GM10266 (cell line): Measurements from ENCODE around the gene ERICH6.
"Not testable (repeated sequence)": the region's sequence is repeated elsewhere in the genome, so short reads cannot be mapped to it uniquely, and the experiment has no call there.

Experiments
- DNase-seq: peaks from one replicate; pipeline ENCODE4 v3.0.0; 2012; ENCODE audit errors: extremely low spot score
- TF ChIP-seq, protein P1 (sequence below): IDR thresholded peaks from 2 replicates; pipeline ENCODE4 v1.5.1; 2012; ENCODE audit warnings: mild to moderate bottlenecking, low read depth; ENCODE audit not compliant: control insufficient read depth, insufficient read depth; ENCODE audit errors: missing control alignments

Gene ERICH6

GRCh38 chr3:150627557-150627956, 76.2 kb downstream of the ERICH6 start:
- TF ChIP-seq, protein P1, sequence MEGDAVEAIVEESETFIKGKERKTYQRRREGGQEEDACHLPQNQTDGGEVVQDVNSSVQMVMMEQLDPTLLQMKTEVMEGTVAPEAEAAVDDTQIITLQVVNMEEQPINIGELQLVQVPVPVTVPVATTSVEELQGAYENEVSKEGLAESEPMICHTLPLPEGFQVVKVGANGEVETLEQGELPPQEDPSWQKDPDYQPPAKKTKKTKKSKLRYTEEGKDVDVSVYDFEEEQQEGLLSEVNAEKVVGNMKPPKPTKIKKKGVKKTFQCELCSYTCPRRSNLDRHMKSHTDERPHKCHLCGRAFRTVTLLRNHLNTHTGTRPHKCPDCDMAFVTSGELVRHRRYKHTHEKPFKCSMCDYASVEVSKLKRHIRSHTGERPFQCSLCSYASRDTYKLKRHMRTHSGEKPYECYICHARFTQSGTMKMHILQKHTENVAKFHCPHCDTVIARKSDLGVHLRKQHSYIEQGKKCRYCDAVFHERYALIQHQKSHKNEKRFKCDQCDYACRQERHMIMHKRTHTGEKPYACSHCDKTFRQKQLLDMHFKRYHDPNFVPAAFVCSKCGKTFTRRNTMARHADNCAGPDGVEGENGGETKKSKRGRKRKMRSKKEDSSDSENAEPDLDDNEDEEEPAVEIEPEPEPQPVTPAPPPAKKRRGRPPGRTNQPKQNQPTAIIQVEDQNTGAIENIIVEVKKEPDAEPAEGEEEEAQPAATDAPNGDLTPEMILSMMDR: no peak
- no peak for DNase-seq

- TF ChIP-seq, protein P1: no peak
- DNase-seq: no peak
These were observed 77.4 kb downstream of the ERICH6 start for GRCh38 chr3:150626148-150626930.

DNA sequence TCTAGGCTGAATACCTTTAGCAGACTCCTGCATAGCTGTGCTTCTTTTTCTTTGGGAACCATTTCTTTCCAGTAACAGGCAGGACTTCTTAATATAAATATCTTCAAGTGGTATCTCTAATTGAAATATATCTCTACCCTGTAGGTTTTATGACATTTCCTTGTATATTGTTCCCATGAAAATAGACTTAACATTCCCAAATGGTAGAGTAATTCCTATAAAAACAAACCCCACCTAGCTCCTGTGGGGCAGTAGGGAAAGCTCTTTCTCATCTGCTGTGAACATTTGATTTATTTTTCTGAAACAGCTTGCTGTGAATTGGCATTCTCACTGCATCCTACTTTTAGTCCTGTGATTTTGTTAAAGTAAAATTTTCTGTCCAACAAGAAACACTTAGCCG, 79.8 kb downstream of the ERICH6 start:
- no peak for DNase-seq

DNA sequence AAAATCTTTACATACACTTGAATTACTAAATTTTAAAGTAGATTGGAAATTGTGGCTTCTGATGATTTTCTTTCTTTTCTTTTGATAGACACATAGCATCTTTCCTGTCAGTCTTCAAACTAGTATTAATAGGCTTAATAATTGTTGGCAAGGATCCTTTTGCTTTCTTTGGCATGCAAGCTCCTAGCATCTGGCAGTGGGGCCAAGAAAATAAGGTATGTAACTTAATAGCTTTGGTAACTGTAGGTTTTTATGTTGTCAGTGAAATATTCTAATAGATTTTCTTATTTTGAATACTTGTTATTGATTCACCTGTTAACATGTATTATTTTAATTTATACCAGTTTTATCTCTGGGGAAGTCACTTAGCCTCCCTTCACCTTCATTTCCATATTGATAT, 80.8 kb downstream of the ERICH6 start:
- not testable (repeated sequence) for DNase-seq

More for the DNA sequence above, 79.8 kb downstream of the ERICH6 start:
- TF ChIP-seq, protein P1: no peak

GRCh38 chr3:150620002-150620689, 83.6 kb downstream of the ERICH6 start:
- TF ChIP-seq, protein P1: no peak

GRCh38 chr3:150613709-150614480, 89.8 kb downstream of the ERICH6 start:
- TF ChIP-seq, protein P1: no peak

More at GRCh38 chr3:150620002-150620689, 83.6 kb downstream of the ERICH6 start:
- no peak for DNase-seq

GRCh38 chr3:150613034-150613433, 90.7 kb downstream of the ERICH6 start:
- TF ChIP-seq, protein P1: no peak

More at GRCh38 chr3:150613709-150614480, 89.8 kb downstream of the ERICH6 start:
- DNase-seq: no peak

More at GRCh38 chr3:150613034-150613433, 90.7 kb downstream of the ERICH6 start:
- no peak for DNase-seq
